Stimulated activated CD8-positive, alpha-beta memory T cell treated with anti-CD3 and anti-CD28 coated beads, Interleukin-4, amount 100 ng/mL, for 1 hour (primary cell): ENCODE data around the gene VASP.

Experiments used
- DNase-seq, 2 donors: peaks; one replicate each; pipeline ENCODE4 v3.0.0-alpha.2; 2020; ENCODE audit warnings: low read depth in 2 of 2, low spot score in 1 of 2

VASP gene

DNA sequence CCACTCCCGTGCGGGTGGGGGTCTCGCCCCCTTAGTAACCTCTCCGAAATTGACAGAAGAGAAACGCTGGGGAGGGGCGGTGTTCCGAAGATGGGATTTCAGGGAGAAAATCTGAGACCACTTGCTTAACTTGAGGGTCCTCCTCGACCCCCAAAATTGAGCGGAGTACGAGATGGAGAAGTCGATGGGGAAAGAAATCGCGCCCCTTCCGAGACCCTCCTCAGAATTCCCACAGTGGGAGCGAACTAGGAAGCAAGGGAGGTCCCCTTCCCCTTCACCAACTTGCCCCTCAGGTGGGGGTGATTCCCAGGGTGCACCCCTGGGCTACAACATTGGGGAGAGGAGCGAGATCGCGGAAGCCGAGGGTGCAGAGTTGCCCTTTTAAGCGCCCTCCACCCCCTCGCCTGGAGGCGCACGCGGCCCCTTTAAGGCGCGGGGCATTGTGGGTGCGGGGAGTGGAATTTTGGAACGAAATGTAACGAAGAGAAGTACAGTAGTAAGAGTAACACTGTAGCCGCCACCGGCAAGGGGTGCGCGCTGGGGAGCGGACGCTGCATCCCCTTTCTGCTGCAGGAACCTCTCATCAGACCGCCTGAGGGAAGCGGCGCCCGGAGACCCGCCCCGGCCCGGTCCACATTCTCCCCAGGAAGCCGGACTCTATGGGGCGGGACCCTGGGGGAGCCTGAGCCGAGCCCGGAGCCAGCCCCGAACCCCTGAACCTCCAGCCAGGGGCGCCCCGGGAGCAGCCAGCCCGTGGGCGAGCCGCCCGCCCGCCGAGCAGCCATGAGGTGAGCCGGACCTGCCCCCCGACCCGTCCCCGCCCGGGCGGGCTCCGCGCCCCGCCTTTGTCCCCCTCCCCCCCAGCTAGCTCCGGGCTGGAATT, at the start of gene VASP:
Gene VASP (plus strand): TSS at position 491 of the 883 bp plus-strand sequence. CDS start 293 bp downstream, at position 784.
- DNase-seq = peak; percentile 75 to 85

- no peak for DNase-seq
Observed at GRCh38 chr19:45457776-45458175, 49.5 kb upstream of the VASP start.

DNA sequence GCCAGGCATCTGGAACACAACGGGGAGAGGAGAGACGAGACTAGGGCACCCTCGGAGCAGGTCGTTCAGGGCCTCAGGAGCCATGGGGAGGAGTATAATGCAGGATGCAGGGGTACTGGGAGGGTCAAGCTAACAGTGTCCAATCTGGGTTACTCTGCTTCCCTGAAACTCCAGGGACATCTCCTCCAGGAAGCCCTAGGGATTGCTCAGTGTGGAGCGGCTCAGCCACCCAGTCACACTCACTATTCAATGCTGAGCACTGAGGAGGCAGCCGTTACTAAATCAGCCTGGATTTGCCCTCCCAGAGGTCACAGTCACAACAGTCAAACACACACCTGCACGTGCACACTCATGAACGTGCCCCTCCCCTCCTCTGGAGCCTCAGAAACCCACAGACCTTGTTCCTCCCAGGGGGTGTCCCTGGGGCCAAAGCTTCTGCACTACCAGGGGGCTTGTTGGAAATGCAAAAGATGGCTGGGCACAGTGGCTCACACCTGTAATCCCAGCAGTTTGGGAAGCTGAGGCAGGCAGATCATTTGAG, 46.4 kb upstream of the VASP start:
- no peak for DNase-seq

DNA sequence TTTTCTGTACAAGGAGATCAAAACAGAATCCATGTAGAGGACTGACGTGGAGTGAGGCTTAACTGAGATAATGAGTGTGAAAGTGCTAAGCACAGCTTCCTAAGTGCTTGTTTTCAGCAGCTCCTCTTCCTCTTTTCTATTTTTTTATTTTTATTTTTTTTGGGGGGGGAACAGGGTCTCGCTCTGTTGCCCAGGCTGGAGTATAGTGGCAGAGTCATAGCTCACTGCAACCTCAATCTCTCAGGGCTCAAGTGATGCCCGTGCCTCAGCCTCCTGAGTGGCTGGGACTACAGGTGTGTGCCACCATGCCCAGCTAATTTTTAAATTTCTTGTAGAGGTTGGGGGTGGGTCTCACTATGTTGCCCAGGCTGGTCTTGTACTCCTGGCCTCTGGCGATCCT, 45.1 kb upstream of the VASP start:
- no peak for DNase-seq

GRCh38 chr19:45463241-45463640, 44.0 kb upstream of the VASP start:
- no peak for DNase-seq

DNA sequence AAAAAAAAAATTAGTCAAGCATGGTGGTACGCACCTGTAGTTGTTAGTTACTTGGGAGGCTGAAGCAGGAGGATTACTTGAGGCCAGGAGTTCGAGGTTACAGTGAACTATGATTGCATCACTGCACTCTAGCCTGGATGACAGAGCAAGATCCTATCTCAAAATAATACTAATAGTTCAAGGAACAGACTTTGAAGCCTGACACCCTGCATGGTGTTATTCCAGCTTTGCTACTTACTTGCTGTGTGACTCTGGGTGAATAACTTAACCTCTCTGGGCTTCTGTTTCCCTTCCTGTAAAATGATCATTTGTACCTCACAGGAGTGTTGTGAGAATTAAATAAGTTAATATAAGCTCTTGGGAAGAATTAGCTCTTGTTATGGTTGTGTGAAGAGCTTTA, 43.0 kb upstream of the VASP start:
- no peak for DNase-seq

GRCh38 chr19:45464852-45465441, 42.3 kb upstream of the VASP start:
- DNase-seq = no peak

GRCh38 chr19:45467115-45467455, 40.2 kb upstream of the VASP start:
- DNase-seq = no peak

GRCh38 chr19:45467456-45468158, 39.7 kb upstream of the VASP start, which contains the start of gene FOSB:
FOSB (plus strand) TSS chr19:45467996; CDS start chr19:45468587, 591 bp downstream.
- peak; percentile 94 to 95 for DNase-seq

DNA sequence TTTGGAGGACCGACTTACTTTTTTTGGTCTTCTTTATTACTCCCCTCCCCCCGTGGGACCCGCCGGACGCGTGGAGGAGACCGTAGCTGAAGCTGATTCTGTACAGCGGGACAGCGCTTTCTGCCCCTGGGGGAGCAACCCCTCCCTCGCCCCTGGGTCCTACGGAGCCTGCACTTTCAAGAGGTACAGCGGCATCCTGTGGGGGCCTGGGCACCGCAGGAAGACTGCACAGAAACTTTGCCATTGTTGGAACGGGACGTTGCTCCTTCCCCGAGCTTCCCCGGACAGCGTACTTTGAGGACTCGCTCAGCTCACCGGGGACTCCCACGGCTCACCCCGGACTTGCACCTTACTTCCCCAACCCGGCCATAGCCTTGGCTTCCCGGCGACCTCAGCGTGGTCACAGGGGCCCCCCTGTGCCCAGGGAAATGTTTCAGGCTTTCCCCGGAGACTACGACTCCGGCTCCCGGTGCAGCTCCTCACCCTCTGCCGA, 39.1 kb upstream of the VASP start:
- no peak for DNase-seq

GRCh38 chr19:45468803-45469131, 38.5 kb upstream of the VASP start:
- DNase-seq = no peak

GRCh38 chr19:45469132-45469944, 37.9 kb upstream of the VASP start:
- DNase-seq = peak; percentile 76 to 86

DNA sequence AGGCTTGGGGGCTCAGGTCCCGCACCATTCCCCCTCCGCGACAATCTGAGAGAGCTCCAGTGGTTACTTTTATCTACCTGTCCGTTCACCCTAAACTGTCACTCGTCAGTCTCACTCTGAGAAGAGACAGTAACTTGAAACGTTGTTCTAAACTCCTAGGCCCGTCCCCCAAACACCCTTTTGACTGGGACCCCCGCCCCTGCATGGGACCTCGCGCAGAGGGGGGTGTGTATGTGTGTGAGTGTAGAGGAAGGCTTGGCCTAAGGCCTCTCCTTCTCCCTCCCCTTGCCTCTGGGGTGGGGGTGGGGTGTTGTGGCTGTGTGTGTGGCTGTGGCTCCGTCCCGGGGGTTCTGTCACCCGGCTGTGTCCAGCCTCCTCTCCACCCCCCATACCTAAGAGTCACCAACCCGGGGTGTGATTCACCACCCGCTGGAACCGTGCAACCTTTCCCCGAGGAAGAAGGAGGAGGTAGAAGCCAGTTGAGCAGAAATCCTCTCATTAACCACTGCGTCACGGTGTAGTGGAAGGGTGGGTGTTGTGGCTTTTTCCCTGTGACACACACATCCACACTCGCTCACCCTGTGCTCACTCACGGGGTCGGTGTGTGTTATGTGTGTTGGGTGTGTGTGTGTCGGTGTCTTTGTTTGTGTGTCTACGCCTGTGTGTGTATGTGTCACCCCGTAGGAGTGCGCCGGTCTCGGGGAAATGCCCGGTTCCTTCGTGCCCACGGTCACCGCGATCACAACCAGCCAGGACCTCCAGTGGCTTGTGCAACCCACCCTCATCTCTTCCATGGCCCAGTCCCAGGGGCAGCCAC, 37.1 kb upstream of the VASP start:
- no peak for DNase-seq

GRCh38 chr19:45470762-45471081, 36.6 kb upstream of the VASP start:
- DNase-seq = no peak

DNA sequence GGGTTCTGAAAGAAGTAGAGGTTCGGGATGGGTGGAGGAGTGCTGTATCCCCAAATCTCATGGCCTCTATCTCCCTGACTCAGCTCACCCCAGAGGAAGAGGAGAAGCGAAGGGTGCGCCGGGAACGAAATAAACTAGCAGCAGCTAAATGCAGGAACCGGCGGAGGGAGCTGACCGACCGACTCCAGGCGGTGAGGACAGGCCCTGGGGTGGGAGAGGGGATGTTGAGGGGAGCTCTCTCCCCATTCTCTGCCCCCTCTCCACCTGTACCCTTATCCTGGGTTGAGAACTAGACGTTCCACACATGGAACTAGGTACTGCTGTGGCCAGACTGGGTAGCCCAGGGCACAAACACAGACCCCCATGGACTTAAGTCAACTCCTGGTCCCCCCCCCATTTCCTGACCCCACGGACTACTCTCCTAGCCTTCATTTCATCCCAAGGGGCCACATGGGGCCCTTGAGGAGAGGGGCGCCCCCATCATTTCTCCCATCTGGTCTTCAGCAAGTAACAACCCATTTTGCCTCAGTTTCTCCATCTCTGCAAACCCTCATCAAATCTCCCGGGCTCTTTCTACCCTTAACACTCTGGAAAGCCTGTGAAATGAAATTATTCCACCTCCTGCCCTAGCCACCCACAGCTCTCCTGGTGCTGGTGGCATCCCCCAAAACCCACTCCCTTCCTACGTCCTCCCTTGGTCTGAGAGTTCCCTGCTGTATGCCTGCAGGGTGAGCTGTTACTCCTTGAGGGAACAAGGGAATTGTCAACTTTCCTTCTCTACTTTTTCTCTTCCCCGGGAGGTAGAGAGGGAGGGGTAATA, 36.0 kb upstream of the VASP start:
- no peak for DNase-seq

- DNase-seq = no peak
Observed at GRCh38 chr19:45471931-45472562, 35.2 kb upstream of the VASP start.

GRCh38 chr19:45472563-45473366, 34.5 kb upstream of the VASP start:
- DNase-seq = no peak

DNA sequence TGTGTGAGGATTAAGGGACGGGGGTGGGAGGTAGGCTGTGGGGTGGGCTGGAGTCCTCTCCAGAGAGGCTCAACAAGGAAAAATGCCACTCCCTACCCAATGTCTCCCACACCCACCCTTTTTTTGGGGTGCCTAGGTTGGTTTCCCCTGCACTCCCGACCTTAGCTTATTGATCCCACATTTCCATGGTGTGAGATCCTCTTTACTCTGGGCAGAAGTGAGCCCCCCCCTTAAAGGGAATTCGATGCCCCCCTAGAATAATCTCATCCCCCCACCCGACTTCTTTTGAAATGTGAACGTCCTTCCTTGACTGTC, 34.0 kb upstream of the VASP start:
- DNase-seq = no peak
